Measurements from ENCODE around the gene JMJD1C. TPM values are rescaled to one million over a fixed set of nuclear protein-coding genes. Genes with fewer than 3 reads are reported as not detected.
A peak's percentile ranks its signal among the peaks of the same experiment; 100 is the strongest.
"Not testable (repeated sequence)": the region's sequence is repeated elsewhere in the genome, so short reads cannot be mapped to it uniquely, and the experiment has no call there.

The JMJD1C gene
- total RNA-seq, result 273 TPM
- 27.8 TPM for polyA plus RNA-seq

DNA sequence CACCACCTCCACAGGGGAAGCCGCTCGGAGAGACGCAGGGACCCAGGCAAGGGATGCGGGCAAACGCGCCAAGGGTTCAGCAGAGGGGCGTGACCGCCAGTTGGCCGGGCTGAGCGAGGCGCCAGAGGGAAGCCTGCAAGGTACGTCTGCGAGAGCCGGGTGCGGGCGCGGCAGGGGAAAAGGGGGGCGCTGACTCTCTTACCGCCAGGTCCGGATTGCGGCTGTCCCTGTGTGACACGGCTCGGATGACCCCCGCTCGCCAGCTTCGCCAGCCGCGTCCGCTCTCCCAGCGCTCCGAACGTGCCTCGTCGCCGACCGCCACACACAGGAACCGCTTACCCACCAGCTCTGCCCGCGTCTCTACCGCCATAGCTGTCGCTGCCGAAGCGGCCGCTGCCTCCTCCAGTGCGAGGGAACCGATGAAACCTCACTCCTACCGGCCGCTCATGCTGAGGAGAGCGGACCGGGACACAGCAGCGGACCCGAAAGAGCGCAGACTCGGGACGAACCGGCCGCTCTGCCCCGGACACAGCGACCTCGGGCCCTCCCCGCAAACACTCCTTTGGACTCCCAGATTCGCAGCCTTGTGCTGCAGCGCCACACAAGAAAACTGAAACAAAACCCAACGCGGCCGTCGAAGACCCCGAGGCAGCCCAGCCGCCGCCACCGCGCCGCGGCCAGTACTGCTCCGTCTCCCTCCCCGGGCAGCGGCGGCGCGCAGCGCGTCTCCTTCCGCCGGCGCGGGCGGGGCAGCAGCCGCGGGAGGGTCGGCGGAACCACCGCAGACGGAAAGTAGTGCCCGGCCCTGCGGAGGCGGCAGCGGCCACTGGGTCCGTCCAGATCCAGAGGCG is at the start of gene JMJD1C:
Gene JMJD1C (minus strand): TSS at position 685 of the 851 bp plus-strand sequence. CDS start 315 bp downstream, at position 370.
- WGBS, result under 1% methylated on average over 99 of the region's 99 CpGs
- Histone ChIP-seq H3K4me3 (ENCODE audit: low read depth, low read length) (peak within 1 kb of the TSS; percentile 91), H3K36me3 (ENCODE audit: insufficient read depth) (no peaks in the 10 kb centered on the region), H3K27ac (ENCODE audit: low read depth) (peak within 1 kb of the TSS; percentile 83), H3K4me1 (ENCODE audit: insufficient read depth) (no peaks in the 10 kb centered on the region)
- DNase-seq (ENCODE audit: extremely low spot score), result peak; percentile 28

DNA sequence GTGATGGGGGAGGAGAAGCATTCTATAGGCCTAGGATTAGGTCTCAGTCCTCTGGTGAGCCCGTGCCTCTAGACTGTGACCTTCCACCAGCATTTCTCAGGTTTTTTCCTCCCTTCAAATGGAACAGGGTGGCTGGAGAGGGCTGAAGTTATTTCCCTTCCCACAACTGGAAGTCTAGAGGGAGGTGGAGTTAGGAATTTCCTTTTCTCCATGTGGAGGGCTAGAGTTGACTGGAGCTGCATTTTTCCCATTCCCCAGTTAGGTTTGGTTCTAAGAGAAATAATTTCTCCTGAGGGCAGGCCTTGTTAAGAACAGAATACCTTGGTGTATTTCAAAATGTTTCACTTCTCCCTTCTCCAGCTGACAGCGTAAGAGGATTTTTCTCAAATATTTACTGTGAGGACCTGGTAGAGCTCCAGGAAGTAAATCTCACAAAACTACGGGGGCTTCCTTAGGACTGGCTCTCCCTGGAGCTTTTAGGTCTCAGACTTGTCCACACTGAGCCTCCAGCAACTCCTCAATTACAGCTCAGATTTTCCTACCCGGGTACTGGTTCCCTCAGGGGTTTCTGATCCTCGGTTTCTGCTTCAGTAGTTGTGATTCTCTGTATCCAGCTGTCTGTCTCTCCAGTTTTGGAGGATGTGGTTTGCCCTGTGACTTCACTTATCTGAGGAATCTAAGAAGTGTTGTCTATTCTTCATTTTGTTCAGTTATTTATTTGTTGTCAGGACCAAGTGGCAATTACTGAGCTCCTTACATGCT is 49.4 kb upstream of the JMJD1C start:
- DNase-seq (ENCODE audit: extremely low spot score), result no peak
- no peak overlapping the region for H3K4me3 ChIP-seq (ENCODE audit: low read depth, low read length)

DNA sequence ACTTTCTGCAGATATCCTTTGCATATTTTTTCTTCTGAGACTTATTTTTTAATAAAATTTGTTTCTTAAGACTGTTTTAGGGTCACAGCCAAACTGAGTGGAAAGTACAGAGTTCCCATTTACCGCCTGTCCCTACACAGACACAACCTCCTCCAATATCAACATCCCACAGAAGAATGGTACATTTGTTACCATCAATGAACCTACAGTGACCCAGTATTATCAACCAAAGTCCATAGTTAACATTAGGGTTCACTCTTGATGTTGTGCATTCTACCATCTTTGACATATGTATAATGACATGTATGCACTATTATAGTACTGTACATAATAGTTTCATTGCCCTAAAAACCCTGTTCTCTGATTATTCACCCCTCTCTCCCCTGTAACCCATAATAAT is 40.8 kb upstream of the JMJD1C start:
- no peak overlapping the region for H3K27ac ChIP-seq (ENCODE audit: low read depth)
- peaks cover 1% of the 10 kb centered on the region for H3K4me1 ChIP-seq (ENCODE audit: insufficient read depth)
- DNase-seq (ENCODE audit: extremely low spot score), result no peak
- H3K4me3 ChIP-seq (ENCODE audit: low read depth, low read length), result no peak overlapping the region
- 89% methylated on average over 1 of the region's 1 CpG for WGBS
- H3K36me3 ChIP-seq (ENCODE audit: insufficient read depth), result no peaks in the 10 kb centered on the region

More for the DNA sequence above, 49.4 kb upstream of the JMJD1C start:
- Histone ChIP-seq H3K36me3 (ENCODE audit: insufficient read depth) (no peaks in the 10 kb centered on the region), H3K4me1 (ENCODE audit: insufficient read depth) (no peaks in the 10 kb centered on the region), H3K27ac (ENCODE audit: low read depth) (peak overlapping the region; percentile 68)
- WGBS, result 33% methylated on average over 5 of the region's 5 CpGs

GRCh38 chr10:63505562-63505961 is 39.8 kb upstream of the JMJD1C start:
- WGBS, result 85% methylated on average over 2 of the region's 2 CpGs
- H3K36me3 ChIP-seq (ENCODE audit: insufficient read depth), result no peaks in the 10 kb centered on the region
- no peak overlapping the region for H3K27ac ChIP-seq (ENCODE audit: low read depth)
- no peak for DNase-seq (ENCODE audit: extremely low spot score)
- H3K4me3 ChIP-seq (ENCODE audit: low read depth, low read length), result no peak overlapping the region
- peaks cover 1% of the 10 kb centered on the region for H3K4me1 ChIP-seq (ENCODE audit: insufficient read depth)

- WGBS, result 64% methylated on average over 3 of the region's 3 CpGs
- H3K4me1 ChIP-seq (ENCODE audit: insufficient read depth), result peaks cover 1% of the 10 kb centered on the region
- H3K4me3 ChIP-seq (ENCODE audit: low read depth, low read length), result no peak overlapping the region
- H3K27ac ChIP-seq (ENCODE audit: low read depth), result no peak overlapping the region
- no peaks in the 10 kb centered on the region for H3K36me3 ChIP-seq (ENCODE audit: insufficient read depth)
- DNase-seq (ENCODE audit: extremely low spot score), result no peak
Measured at GRCh38 chr10:63504145-63504881, 38.5 kb upstream of the JMJD1C start.

DNA sequence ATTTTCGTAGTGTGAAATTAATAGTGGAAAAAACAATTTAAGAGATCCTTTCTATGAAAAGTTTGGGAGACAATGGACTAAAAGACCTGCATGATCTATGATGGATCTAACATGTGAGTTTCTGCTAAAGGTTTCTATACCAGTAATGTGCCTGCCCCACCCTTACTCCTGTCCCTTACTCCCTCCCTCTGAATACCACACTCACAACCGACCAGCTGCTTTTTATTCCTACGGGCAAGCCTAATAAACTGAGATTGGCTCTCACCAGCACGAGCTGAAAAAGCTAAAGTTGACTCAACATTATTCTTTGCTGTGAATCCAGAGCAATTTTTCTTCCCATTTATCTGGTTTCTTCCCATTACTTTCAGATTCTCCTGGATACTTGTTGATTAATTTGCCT is 37.6 kb upstream of the JMJD1C start:
- Histone ChIP-seq H3K4me3 (ENCODE audit: low read depth, low read length) (no peak overlapping the region), H3K36me3 (ENCODE audit: insufficient read depth) (no peaks in the 10 kb centered on the region), H3K4me1 (ENCODE audit: insufficient read depth) (peaks cover 1% of the 10 kb centered on the region), H3K27ac (ENCODE audit: low read depth) (no peak overlapping the region)
- DNase-seq (ENCODE audit: extremely low spot score), result no peak
- WGBS, result 50% methylated on average over 4 of the region's 4 CpGs

- H3K27ac ChIP-seq (ENCODE audit: low read depth), result no peak overlapping the region
- WGBS, result 90% methylated on average over 1 of the region's 1 CpG
- DNase-seq (ENCODE audit: extremely low spot score), result no peak
- H3K36me3 ChIP-seq (ENCODE audit: insufficient read depth), result no peaks in the 10 kb centered on the region
- peaks cover 1% of the 10 kb centered on the region for H3K4me1 ChIP-seq (ENCODE audit: insufficient read depth)
- H3K4me3 ChIP-seq (ENCODE audit: low read depth, low read length), result no peak overlapping the region
Measured at GRCh38 chr10:63502832-63503231, 37.1 kb upstream of the JMJD1C start.

- Histone ChIP-seq H3K4me3 (ENCODE audit: low read depth, low read length) (no peak overlapping the region), H3K36me3 (ENCODE audit: insufficient read depth) (no peaks in the 10 kb centered on the region), H3K4me1 (ENCODE audit: insufficient read depth) (peaks cover 1% of the 10 kb centered on the region), H3K27ac (ENCODE audit: low read depth) (no peak overlapping the region)
- 94% methylated on average over 1 of the region's 1 CpG for WGBS
- no peak for DNase-seq (ENCODE audit: extremely low spot score)
Measured at GRCh38 chr10:63501954-63502353, 36.2 kb upstream of the JMJD1C start.

DNA sequence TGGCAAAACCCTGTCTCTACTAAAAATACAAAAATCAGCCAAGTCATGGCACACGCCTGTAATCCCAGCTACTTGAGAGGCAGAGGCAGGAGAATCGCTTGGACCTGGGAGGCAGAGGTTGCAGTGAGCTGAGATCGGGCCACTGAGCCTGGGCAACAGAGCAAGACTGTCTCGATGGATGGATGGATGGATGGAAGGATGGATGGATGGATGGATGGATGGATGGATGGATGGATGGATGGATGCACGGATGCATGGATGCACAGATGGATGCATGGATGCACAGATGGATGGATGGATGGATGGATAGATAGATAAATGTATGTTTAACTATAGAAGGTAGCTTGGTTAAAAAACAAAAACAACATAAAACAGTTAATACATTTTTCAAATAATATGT is 34.8 kb upstream of the JMJD1C start:
- DNase-seq (ENCODE audit: extremely low spot score); H3K27ac ChIP-seq (ENCODE audit: low read depth); H3K4me1 ChIP-seq (ENCODE audit: insufficient read depth); H3K36me3 ChIP-seq (ENCODE audit: insufficient read depth); H3K4me3 ChIP-seq (ENCODE audit: low read depth, low read length): not testable (repeated sequence)
- WGBS, result 95% methylated on average over 5 of the region's 5 CpGs

DNA sequence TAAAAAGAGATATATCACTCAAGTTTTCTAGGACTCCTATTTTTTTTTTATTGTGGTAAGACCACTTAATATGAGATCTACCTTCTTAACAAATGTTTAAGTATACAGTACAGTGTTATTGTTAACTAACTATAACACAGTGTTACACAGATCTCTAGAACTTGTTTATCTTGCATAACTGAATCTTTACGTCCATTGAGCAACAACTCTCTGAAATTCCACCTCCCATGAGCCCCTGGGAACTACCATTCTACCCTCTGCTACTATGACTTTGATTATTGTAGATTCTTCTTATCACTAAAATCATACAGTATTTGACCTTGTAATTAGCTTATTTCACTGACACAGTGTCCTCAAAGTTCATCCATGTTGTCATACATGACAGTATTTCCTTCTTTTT is 32.9 kb upstream of the JMJD1C start:
- Histone ChIP-seq H3K4me1 (ENCODE audit: insufficient read depth) (peaks cover 2% of the 10 kb centered on the region), H3K27ac (ENCODE audit: low read depth) (no peak overlapping the region), H3K4me3 (ENCODE audit: low read depth, low read length) (no peak overlapping the region), H3K36me3 (ENCODE audit: insufficient read depth) (no peaks in the 10 kb centered on the region)
- DNase-seq (ENCODE audit: extremely low spot score), result no peak
- WGBS, result 64% methylated on average over 1 of the region's 1 CpG

GRCh38 chr10:63497321-63497720 is 31.5 kb upstream of the JMJD1C start:
- no peak overlapping the region for H3K4me3 ChIP-seq (ENCODE audit: low read depth, low read length)
- peaks cover 2% of the 10 kb centered on the region for H3K4me1 ChIP-seq (ENCODE audit: insufficient read depth)
- no peaks in the 10 kb centered on the region for H3K36me3 ChIP-seq (ENCODE audit: insufficient read depth)
- 65% methylated on average over 1 of the region's 1 CpG for WGBS
- DNase-seq (ENCODE audit: extremely low spot score), result no peak
- no peak overlapping the region for H3K27ac ChIP-seq (ENCODE audit: low read depth)

DNA sequence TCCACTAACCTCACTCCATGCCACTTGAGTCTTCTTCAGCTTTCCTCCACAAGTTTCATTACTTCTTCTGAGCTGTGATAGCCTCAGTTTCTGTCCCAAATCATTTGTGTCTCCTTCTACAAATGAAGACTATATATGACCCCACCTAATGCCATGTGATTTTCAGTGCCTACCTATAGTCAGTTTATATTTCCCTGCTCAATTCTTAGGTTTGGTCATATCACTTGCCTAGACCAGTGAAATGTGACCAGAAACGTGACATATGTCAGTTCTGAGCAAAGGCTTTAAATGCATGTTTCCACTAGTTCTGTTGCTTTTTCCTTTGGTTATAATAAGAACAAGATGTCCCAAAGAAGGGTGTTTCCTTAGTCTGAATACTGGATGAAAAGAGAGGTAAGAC is 30.8 kb upstream of the JMJD1C start:
- DNase-seq (ENCODE audit: extremely low spot score), result no peak
- Histone ChIP-seq H3K27ac (ENCODE audit: low read depth) (no peak overlapping the region), H3K36me3 (ENCODE audit: insufficient read depth) (no peaks in the 10 kb centered on the region), H3K4me3 (ENCODE audit: low read depth, low read length) (no peak overlapping the region), H3K4me1 (ENCODE audit: insufficient read depth) (peaks cover 2% of the 10 kb centered on the region)
- 94% methylated on average over 1 of the region's 1 CpG for WGBS

GRCh38 chr10:63494951-63495350 is 29.2 kb upstream of the JMJD1C start:
- Histone ChIP-seq H3K27ac (ENCODE audit: low read depth) (no peak overlapping the region), H3K36me3 (ENCODE audit: insufficient read depth) (no peaks in the 10 kb centered on the region), H3K4me3 (ENCODE audit: low read depth, low read length) (no peak overlapping the region), H3K4me1 (ENCODE audit: insufficient read depth) (peaks cover 2% of the 10 kb centered on the region)
- no peak for DNase-seq (ENCODE audit: extremely low spot score)
- WGBS, result 95% methylated on average over 2 of the region's 2 CpGs
